ENCODE measurements around the gene RHBDF2.
A peak's percentile ranks its signal among the peaks of the same experiment; 100 is the strongest.

Gene RHBDF2

GRCh38 chr17:76497979-76498875, 3.0 kb downstream of the RHBDF2 start:
- no peak for TF ChIP-seq SIN3A (IDR thresholded peaks at IDR 0.05; ENCODE audit: borderline replicate concordance, insufficient read depth, low read length)
- no peak for TF ChIP-seq REST (IDR thresholded peaks at IDR 0.05; ENCODE audit: insufficient read depth in 1 of 2, low read depth in 2 of 2, low read length in 2 of 2)
- TF ChIP-seq TAF1 (IDR thresholded peaks at IDR 0.05; ENCODE audit: borderline replicate concordance, insufficient read depth, low read length) = no peak
- peak; percentile 36 for TF ChIP-seq FOXP2 (optimal IDR thresholded peaks at IDR 0.05; ENCODE audit: borderline replicate concordance, extremely low read depth, extremely low read length, insufficient read depth)
- TF ChIP-seq POLR2AphosphoS5 (IDR thresholded peaks at IDR 0.05; ENCODE audit: low read depth, low read length) = no peak

GRCh38 chr17:76497699-76497978, 3.6 kb downstream of the RHBDF2 start:
- TF ChIP-seq REST (IDR thresholded peaks at IDR 0.05; ENCODE audit: insufficient read depth in 1 of 2, low read depth in 2 of 2, low read length in 2 of 2) (no peak), FOXP2 (optimal IDR thresholded peaks at IDR 0.05; ENCODE audit: borderline replicate concordance, extremely low read depth, extremely low read length, insufficient read depth) (no peak), TAF1 (IDR thresholded peaks at IDR 0.05; ENCODE audit: borderline replicate concordance, insufficient read depth, low read length) (no peak), POLR2AphosphoS5 (IDR thresholded peaks at IDR 0.05; ENCODE audit: low read depth, low read length) (no peak), SIN3A (IDR thresholded peaks at IDR 0.05; ENCODE audit: borderline replicate concordance, insufficient read depth, low read length) (no peak)

- TF ChIP-seq REST (IDR thresholded peaks at IDR 0.05; ENCODE audit: insufficient read depth in 1 of 2, low read depth in 2 of 2, low read length in 2 of 2) (no peak), POLR2AphosphoS5 (IDR thresholded peaks at IDR 0.05; ENCODE audit: low read depth, low read length) (no peak), FOXP2 (optimal IDR thresholded peaks at IDR 0.05; ENCODE audit: borderline replicate concordance, extremely low read depth, extremely low read length, insufficient read depth) (no peak), SIN3A (IDR thresholded peaks at IDR 0.05; ENCODE audit: borderline replicate concordance, insufficient read depth, low read length) (no peak), TAF1 (IDR thresholded peaks at IDR 0.05; ENCODE audit: borderline replicate concordance, insufficient read depth, low read length) (no peak)
Observed at GRCh38 chr17:76496464-76496863, 4.8 kb downstream of the RHBDF2 start.

- TF ChIP-seq FOXP2 (optimal IDR thresholded peaks at IDR 0.05; ENCODE audit: borderline replicate concordance, extremely low read depth, extremely low read length, insufficient read depth) = no peak
- no peak for TF ChIP-seq TAF1 (IDR thresholded peaks at IDR 0.05; ENCODE audit: borderline replicate concordance, insufficient read depth, low read length)
- TF ChIP-seq REST (IDR thresholded peaks at IDR 0.05; ENCODE audit: insufficient read depth in 1 of 2, low read depth in 2 of 2, low read length in 2 of 2) = no peak
- no peak for TF ChIP-seq POLR2AphosphoS5 (IDR thresholded peaks at IDR 0.05; ENCODE audit: low read depth, low read length)
- TF ChIP-seq SIN3A (IDR thresholded peaks at IDR 0.05; ENCODE audit: borderline replicate concordance, insufficient read depth, low read length) = no peak
Observed at GRCh38 chr17:76495663-76496400, 5.4 kb downstream of the RHBDF2 start.
